AG09319 (cell line): ENCODE measurements around the gene C1orf185.

Source experiments
- DNase-seq: peaks from one replicate; pipeline ENCODE4 v3.0.0-alpha.2; 2010; ENCODE audit warnings: low read depth; ENCODE audit errors: extremely low read depth
- TF ChIP-seq, protein P1 (sequence below): IDR thresholded peaks from 2 replicates; pipeline ENCODE4 v1.5.1; 2011; ENCODE audit warnings: low read depth, mild to moderate bottlenecking, inconsistent platforms, low read length, moderate library complexity

Gene C1orf185

DNA sequence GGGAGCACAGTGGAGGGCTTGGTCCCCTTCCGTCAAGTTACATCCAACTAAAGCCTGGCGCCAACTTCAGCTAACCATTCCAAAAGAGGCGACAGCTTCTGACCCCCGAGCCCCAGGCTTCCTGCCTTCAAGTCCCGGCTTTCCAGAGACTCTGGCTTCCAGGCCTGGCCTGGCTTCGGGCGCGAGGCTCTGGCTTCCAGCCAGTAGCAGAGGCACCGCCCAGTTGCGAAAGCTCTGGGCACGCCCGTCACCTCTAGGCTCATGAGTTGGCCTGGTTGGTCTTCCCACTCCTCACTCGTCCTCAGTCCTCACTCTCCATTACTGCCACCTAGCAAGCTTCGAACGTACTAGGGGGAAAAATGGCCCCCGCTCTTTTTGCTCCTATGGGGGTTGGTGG is 30.0 kb upstream of the C1orf185 start:
- TF ChIP-seq, protein P1, sequence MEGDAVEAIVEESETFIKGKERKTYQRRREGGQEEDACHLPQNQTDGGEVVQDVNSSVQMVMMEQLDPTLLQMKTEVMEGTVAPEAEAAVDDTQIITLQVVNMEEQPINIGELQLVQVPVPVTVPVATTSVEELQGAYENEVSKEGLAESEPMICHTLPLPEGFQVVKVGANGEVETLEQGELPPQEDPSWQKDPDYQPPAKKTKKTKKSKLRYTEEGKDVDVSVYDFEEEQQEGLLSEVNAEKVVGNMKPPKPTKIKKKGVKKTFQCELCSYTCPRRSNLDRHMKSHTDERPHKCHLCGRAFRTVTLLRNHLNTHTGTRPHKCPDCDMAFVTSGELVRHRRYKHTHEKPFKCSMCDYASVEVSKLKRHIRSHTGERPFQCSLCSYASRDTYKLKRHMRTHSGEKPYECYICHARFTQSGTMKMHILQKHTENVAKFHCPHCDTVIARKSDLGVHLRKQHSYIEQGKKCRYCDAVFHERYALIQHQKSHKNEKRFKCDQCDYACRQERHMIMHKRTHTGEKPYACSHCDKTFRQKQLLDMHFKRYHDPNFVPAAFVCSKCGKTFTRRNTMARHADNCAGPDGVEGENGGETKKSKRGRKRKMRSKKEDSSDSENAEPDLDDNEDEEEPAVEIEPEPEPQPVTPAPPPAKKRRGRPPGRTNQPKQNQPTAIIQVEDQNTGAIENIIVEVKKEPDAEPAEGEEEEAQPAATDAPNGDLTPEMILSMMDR, result no peak

GRCh38 chr1:51072651-51073050 is 29.4 kb upstream of the C1orf185 start:
- TF ChIP-seq, protein P1, result no peak
- DNase-seq, result no peak

More for the DNA sequence above, 30.0 kb upstream of the C1orf185 start:
- no peak for DNase-seq

- TF ChIP-seq, protein P1, result no peak
- no peak for DNase-seq
Measured at GRCh38 chr1:51073456-51073855, 28.6 kb upstream of the C1orf185 start.

GRCh38 chr1:51086496-51087271 is 15.3 kb upstream of the C1orf185 start:
- no peak for DNase-seq
- TF ChIP-seq, protein P1, result no peak

DNA sequence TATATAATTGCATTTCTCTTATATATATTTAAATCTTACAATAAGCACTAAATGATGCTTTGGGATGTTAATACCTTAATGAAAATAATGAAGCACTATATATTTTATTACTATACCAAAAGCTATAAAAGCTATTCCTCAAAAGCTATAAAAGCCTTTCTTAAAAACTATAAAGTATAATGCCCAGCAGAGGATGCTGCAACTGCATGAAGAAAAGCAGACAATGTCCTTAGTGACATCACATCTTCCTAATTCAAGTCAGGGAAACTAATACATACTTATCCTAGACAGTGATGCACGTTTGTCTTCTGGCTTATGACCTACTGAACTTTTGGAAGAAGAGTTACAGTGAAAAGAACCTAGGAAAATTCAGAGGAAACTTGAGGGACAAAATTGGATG is 13.6 kb upstream of the C1orf185 start:
- DNase-seq, result no peak
- TF ChIP-seq, protein P1, result peak; percentile 7

GRCh38 chr1:51093581-51093980 is 8.4 kb upstream of the C1orf185 start:
- TF ChIP-seq, protein P1, result no peak
- DNase-seq, result no peak

DNA sequence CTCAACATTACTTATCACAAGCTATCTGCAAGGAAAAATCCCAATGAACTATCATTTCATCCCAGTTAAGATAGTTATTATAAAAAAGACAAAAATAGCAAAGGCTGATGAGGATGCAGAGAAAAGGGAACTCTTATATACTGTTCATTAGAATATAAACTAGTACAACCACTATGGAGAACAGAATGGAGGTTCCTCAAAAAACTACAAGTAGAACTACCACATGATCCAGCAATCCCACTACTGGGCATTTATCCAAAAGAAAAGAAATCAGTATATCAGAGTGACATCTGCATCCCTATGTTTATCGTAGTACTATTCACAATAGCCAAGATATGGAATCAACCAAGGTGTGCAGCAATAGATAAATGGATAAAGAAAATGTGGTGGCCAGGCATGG is 4.9 kb upstream of the C1orf185 start:
- no peak for DNase-seq
- TF ChIP-seq, protein P1, result no peak
